HEK293 (cell line): Measurements from ENCODE around the gene INSM1.

Experiments
- CTCF ChIA-PET: fragments of 350-600 bp; formaldehyde crosslinking; extraction: SDS; loops from one replicate; lab custom pipeline; 2021; ENCODE audit warnings: antibody characterized with exemption; lab: Yijun Ruan, JAX
- POLR2A ChIA-PET: fragments of 300-600 bp; formaldehyde crosslinking; extraction: SDS; loops from one replicate; lab custom pipeline; 2020; ENCODE audit warnings: antibody characterized with exemption, inconsistent platforms; lab: Yijun Ruan, JAX
- H3K27ac ChIP-seq: fragments of 200-500 bp; sonication (Bioruptor generic); 2 replicates; pipeline ENCODE4 v1.5.1; 2014; ENCODE audit warnings: low read depth, low read length, control low read depth, inconsistent platforms; ENCODE audit errors: extremely low read depth
- H3K36me3 ChIP-seq, 2 experiments: fragments of 200-500 bp in 1 of 2; sonication (Bioruptor generic) in 1 of 2; 1 replicate in 1 of 2; 2 replicates in 1 of 2; pipeline ENCODE4 v1.5.1; 2014 to 2017; ENCODE audit warnings: inconsistent platforms in 2 of 2, low read length in 2 of 2; ENCODE audit not compliant: control insufficient read depth in 2 of 2, insufficient read depth in 1 of 2
- H3K4me1 ChIP-seq: fragments of 200-500 bp; sonication (Bioruptor generic); 2 replicates; pipeline ENCODE4 v1.5.1; 2014; ENCODE audit warnings: mild to moderate bottlenecking, low read length, inconsistent platforms; ENCODE audit not compliant: control insufficient read depth, insufficient read depth
- H3K4me3 ChIP-seq: 2 replicates; pipeline ENCODE4 v1.5.1; 2011; ENCODE audit warnings: low read depth, mild to moderate bottlenecking, control low read depth, low read length, moderate library complexity
- H3K9me3 ChIP-seq: fragments of 200-500 bp; sonication (Bioruptor generic); 2 replicates; pipeline ENCODE4 v1.5.1; 2014; ENCODE audit warnings: low read depth, low read length, inconsistent platforms; ENCODE audit not compliant: control insufficient read depth, insufficient read depth
- GLIS2 ChIP-seq: fragments of 450-650 bp; formaldehyde crosslinking; IDR thresholded peaks from 2 replicates; pipeline ENCODE4 v1.5.1; 2016; ENCODE audit warnings: missing biosample characterization, missing genetic modification characterization
- KLF1 ChIP-seq: fragments of 450-650 bp; formaldehyde crosslinking; IDR thresholded peaks from 2 replicates; pipeline ENCODE4 v1.5.1; 2016; ENCODE audit warnings: missing biosample characterization, missing genetic modification characterization
- KLF7 ChIP-seq: fragments of 450-650 bp; formaldehyde crosslinking; IDR thresholded peaks from 2 replicates; pipeline ENCODE4 v1.5.1; 2016; ENCODE audit warnings: missing biosample characterization, missing genetic modification characterization, borderline replicate concordance
- SCRT2 ChIP-seq: fragments of 450-650 bp; formaldehyde crosslinking; IDR thresholded peaks from 2 replicates; pipeline ENCODE4 v1.5.1; 2016; ENCODE audit warnings: missing biosample characterization, missing genetic modification characterization
- TCF7L2 ChIP-seq: IDR thresholded peaks from 2 replicates; pipeline ENCODE4 v1.6.1; 2011; ENCODE audit warnings: low read depth, mild to moderate bottlenecking, inconsistent platforms, low read length, moderate library complexity, borderline replicate concordance
- ZBTB1 ChIP-seq: fragments of 450-650 bp; formaldehyde crosslinking; IDR thresholded peaks from 2 replicates; pipeline ENCODE4 v1.5.1; 2016; ENCODE audit warnings: missing biosample characterization, missing genetic modification characterization
- ZBTB11 ChIP-seq: fragments of 450-650 bp; formaldehyde crosslinking; conservative IDR thresholded peaks from 2 replicates; pipeline ENCODE4 v1.5.1; 2016; ENCODE audit warnings: low read depth, missing biosample characterization, missing genetic modification characterization
- ZFHX2 ChIP-seq: fragments of 450-650 bp; formaldehyde crosslinking; conservative IDR thresholded peaks from 2 replicates; pipeline ENCODE4 v1.5.1; 2016; ENCODE audit warnings: missing biosample characterization, missing genetic modification characterization
- ZFP41 ChIP-seq: fragments of 450-650 bp; formaldehyde crosslinking; IDR thresholded peaks from 2 replicates; pipeline ENCODE4 v1.5.1; 2016; ENCODE audit warnings: missing biosample characterization, missing genetic modification characterization, borderline replicate concordance
- ZNF133 ChIP-seq: fragments of 450-650 bp; formaldehyde crosslinking; IDR thresholded peaks from 2 replicates; pipeline ENCODE4 v1.5.1; 2016; ENCODE audit warnings: missing biosample characterization, missing genetic modification characterization
- ZNF175 ChIP-seq: fragments of 450-650 bp; formaldehyde crosslinking; IDR thresholded peaks from 2 replicates; pipeline ENCODE4 v1.5.1; 2016; ENCODE audit warnings: missing biosample characterization, missing genetic modification characterization
- ZNF184 ChIP-seq: fragments of 450-650 bp; IDR thresholded peaks from 2 replicates; pipeline ENCODE4 v1.5.1; 2018; ENCODE audit warnings: missing biosample characterization, mild to moderate bottlenecking, missing genetic modification characterization
- ZNF2 ChIP-seq: fragments of 450-650 bp; formaldehyde crosslinking; IDR thresholded peaks from 2 replicates; pipeline ENCODE4 v1.5.1; 2016; ENCODE audit warnings: missing biosample characterization, missing genetic modification characterization
- ZNF280C ChIP-seq: fragments of 450-650 bp; formaldehyde crosslinking; IDR thresholded peaks from 2 replicates; pipeline ENCODE4 v1.5.1; 2016; ENCODE audit warnings: missing biosample characterization, missing genetic modification characterization
- ZNF324 ChIP-seq: fragments of 450-650 bp; formaldehyde crosslinking; IDR thresholded peaks from 2 replicates; pipeline ENCODE4 v1.5.1; 2016; ENCODE audit warnings: missing biosample characterization, missing genetic modification characterization
- ZNF335 ChIP-seq: fragments of 450-650 bp; formaldehyde crosslinking; conservative IDR thresholded peaks from 2 replicates; pipeline ENCODE4 v1.5.1; 2016; ENCODE audit warnings: missing biosample characterization, missing genetic modification characterization
- ZNF394 ChIP-seq: fragments of 450-650 bp; formaldehyde crosslinking; IDR thresholded peaks from 2 replicates; pipeline ENCODE4 v1.5.1; 2016; ENCODE audit warnings: missing biosample characterization, missing genetic modification characterization, mild to moderate bottlenecking, moderate library complexity, borderline replicate concordance
- ZNF555 ChIP-seq: fragments of 450-650 bp; formaldehyde crosslinking; conservative IDR thresholded peaks from 2 replicates; pipeline ENCODE4 v1.5.1; 2017; ENCODE audit warnings: missing biosample characterization, mild to moderate bottlenecking, missing genetic modification characterization, inconsistent platforms
- ZNF580 ChIP-seq: fragments of 450-650 bp; formaldehyde crosslinking; IDR thresholded peaks from 2 replicates; pipeline ENCODE4 v1.5.1; 2016; ENCODE audit warnings: missing biosample characterization, missing genetic modification characterization
- ZNF623 ChIP-seq: fragments of 450-650 bp; formaldehyde crosslinking; IDR thresholded peaks from 2 replicates; pipeline ENCODE4 v1.5.1; 2016; ENCODE audit warnings: missing biosample characterization, missing genetic modification characterization
- ZNF645 ChIP-seq: fragments of 450-650 bp; formaldehyde crosslinking; IDR thresholded peaks from 2 replicates; pipeline ENCODE4; 2016; ENCODE audit warnings: missing biosample characterization, missing genetic modification characterization
- ZNF664 ChIP-seq: fragments of 450-650 bp; formaldehyde crosslinking; IDR thresholded peaks from 2 replicates; pipeline ENCODE4 v1.5.1; 2016; ENCODE audit warnings: missing biosample characterization, missing genetic modification characterization
- ZNF670 ChIP-seq: fragments of 450-650 bp; formaldehyde crosslinking; IDR thresholded peaks from 2 replicates; pipeline ENCODE4 v1.5.1; 2016; ENCODE audit warnings: missing biosample characterization, missing genetic modification characterization, low read depth
- ZNF747 ChIP-seq: fragments of 450-650 bp; formaldehyde crosslinking; IDR thresholded peaks from 2 replicates; pipeline ENCODE4 v1.5.1; 2016; ENCODE audit warnings: missing biosample characterization, missing genetic modification characterization

INSM1 gene

GRCh38 chr20:20370094-20370575 is 2.2 kb downstream of the INSM1 start:
- POLR2A ChIA-PET, result interaction anchor here (0.6 kb wide), 1 partner anchor 282 kb away, joined by 5 read pairs; no protein-coding TSS in a partner anchor

GRCh38 chr20:20371083-20371482 is 3.2 kb downstream of the INSM1 start:
- POLR2A ChIA-PET, result no interaction called here
- TF ChIP-seq ZNF324 (tag by site-specific recombination), result no peak
- peak; percentile 62 for TF ChIP-seq ZNF335 (tag by site-specific recombination)
- TF ChIP-seq ZNF394, result no peak
- no peak for TF ChIP-seq ZNF670 (tag by site-specific recombination)
- Histone ChIP-seq H3K27ac (no peak overlapping the region), H3K9me3 (no peaks in the 10 kb centered on the region), H3K36me3 (no peaks in the 10 kb centered on the region), H3K4me3 (no peak overlapping the region), H3K4me1 (no peaks in the 10 kb centered on the region; the same call in 1 of the 2 replicates)
- CTCF ChIA-PET, result no interaction called here

More at GRCh38 chr20:20370094-20370575, 2.2 kb downstream of the INSM1 start:
- Histone ChIP-seq H3K27ac (no peak overlapping the region), H3K36me3 (no peaks in the 10 kb centered on the region), H3K4me1 (no peaks in the 10 kb centered on the region; the same call in 1 of the 2 replicates), H3K4me3 (no peak overlapping the region), H3K9me3 (no peaks in the 10 kb centered on the region)
- CTCF ChIA-PET, result interaction anchor here (0.9 kb wide), 1 partner anchor 37 kb away, joined by 3 read pairs; no protein-coding TSS in a partner anchor
- TF ChIP-seq ZBTB1 (tag by site-specific recombination) (no peak), ZNF645 (no peak), SCRT2 (tag by site-specific recombination) (no peak), KLF7 (tag by site-specific recombination) (no peak), ZNF280C (no peak), GLIS2 (tag by site-specific recombination) (no peak), ZFP41 (tag by site-specific recombination) (no peak), ZFHX2 (tag by site-specific recombination) (no peak), ZNF623 (tag by site-specific recombination) (no peak), ZNF664 (tag by site-specific recombination) (no peak), ZNF580 (tag by site-specific recombination) (no peak), ZNF2 (tag by site-specific recombination) (no peak), ZNF175 (tag by site-specific recombination) (no peak), TCF7L2 (no peak), ZNF184 (tag by site-specific recombination) (no peak), ZNF133 (tag by site-specific recombination) (no peak), ZBTB11 (tag by site-specific recombination) (no peak), ZNF555 (no peak), KLF1 (tag by site-specific recombination) (no peak), ZNF747 (no peak)
